NCI-H1092 treated with DMSO at 0.1 percent for 48 hours (cell line): ENCODE results near the gene DEPDC1B.
"Not testable (repeated sequence)": the region's sequence is repeated elsewhere in the genome, so short reads cannot be mapped to it uniquely, and the experiment has no call there.

ENCODE experiments used
- DNase-seq: peaks from one replicate; lab custom pipeline; 2025; lab: John Stamatoyannopoulos, UW

The DEPDC1B gene

DNA sequence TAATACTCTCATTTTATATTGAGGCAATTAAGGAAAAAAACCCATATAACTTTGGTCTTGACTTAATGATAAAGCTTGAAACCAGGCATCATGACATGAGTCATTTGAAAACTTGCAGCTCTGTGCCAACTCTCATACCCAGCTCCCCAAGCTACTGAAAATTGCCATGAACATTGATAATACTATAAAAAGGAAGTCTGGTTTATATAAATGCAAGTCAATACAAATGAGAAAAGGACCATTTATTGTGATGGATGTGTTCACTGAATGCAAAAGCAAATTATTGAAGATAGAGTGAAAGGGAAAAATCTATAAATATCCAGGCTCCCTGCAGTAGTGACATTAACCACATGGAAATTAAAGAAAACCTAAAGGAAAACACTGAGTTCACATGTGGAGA lies 116.3 kb downstream of the DEPDC1B start:
- no peak for DNase-seq

DNA sequence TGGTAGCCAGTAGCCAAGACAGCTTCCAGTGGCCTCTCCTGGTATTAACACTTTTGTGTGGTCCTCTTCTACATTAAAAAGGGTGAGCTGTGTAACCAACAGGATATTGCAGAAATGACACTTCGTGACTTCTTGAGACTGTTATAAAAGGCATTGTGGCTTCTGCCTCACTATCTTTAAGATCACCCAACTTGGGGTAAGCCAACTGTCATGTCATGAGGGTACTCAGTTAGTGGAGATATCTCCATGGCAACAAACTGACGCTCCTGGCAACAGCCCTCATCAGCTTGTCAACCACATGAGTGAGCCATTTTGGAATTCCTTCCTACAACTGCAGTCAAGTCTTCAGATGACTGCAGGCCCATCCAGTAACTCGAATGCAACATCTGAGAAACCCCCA lies 121.7 kb downstream of the DEPDC1B start:
- no peak for DNase-seq

DNA sequence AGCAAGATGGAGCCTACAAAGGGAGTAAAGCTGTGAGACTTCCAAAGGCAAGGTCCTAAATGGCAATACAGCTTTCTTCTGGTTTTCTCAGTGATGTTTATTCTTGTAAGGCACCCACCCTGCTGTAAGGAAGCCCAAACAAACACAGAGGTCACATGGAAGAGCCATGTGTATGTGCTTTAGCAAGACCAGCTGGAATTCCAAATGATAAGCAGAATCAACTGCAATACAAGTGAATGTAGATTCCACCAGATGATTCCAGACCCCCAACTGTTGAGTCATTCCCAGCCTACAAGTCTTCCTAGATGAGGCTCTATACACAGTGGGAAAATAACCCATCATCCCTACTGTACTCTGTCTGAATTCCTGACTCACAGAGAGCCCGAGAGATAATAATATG lies 122.8 kb downstream of the DEPDC1B start:
- no peak for DNase-seq

DNA sequence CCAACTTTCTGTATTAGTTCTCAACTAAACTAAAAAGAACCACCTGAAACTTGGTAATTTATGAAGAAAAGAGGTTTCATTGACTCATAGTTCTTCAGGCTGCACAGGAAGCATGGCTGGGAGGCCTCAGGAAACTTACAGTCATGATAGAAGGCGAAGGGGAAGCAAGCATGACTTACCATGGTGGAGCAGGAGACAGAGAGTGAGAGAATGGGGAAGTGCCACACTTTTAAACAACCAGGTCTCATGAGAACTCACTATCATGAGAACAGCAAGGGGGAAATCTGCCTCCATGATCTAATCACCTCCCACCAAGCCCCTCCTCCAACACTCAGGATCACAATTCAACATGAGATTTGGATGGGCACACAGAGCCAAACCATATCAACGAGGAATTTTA lies 123.5 kb downstream of the DEPDC1B start:
- DNase-seq = no peak

DNA sequence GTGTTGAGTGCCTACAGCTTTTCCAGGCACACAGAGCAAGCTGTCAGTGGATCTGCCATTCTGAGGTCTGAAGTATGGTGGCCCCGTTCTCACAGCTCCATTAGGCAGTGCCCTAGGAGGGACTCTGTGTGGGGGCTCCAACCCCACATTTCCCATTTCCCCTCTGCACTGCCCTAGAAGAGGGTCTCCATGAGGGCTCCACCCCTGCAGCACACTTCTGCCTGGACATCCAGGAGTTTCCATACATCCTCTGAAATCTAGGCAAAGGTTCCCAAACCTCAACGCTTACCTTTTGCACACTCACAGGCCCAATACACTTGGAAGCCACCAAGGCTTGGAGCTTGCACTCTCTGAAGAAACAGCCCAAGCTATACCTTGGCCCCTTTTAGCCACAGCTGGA lies 131.3 kb downstream of the DEPDC1B start:
- no peak for DNase-seq

DNA sequence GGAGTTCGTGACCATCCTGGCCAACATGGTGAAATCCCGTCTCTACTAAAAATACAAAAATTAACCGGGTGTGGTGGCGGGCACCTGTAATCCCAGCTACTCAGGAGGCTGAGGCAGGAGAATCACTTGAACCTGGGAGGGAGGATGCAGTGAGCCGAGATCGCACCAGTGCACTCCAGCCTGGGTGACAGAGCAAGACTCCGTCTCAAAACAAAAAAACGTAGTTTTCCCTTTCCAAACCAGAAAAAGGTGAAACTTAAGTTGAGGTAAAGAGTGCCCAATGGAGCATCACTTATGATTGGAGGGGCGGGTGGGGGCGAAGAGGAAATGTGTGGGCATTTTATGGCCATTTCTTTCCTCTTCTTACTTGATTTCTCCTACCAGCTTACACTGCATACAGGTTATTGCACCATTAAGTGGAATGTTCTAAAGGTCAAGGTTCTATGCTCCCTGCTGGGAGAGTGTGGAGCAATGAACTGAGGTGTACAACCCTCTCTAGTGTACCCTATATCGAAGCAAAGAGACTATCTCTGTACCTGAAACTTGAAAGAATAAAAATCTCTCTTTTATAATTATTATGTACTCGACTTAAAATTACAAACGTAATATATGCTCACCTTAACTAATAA lies 136.2 kb downstream of the DEPDC1B start:
- DNase-seq = no peak

DNA sequence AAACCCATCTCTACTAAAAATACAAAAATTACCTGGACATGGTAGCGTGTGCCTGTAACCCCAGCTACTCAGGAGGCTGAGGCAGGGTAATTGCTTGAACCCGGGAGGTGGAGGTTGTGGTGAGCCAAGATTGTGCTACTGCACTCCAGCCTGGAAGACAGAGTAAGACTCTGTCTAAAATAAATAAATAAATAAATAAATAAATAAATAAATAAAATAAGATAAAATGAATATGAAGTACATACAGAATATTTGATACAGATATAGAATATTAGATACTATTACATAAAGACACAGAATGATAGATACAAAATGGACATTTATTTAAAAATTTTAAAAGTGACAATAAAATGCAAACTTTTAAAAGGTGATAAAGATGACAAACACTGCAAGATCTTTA lies 146.7 kb downstream of the DEPDC1B start:
- DNase-seq = not testable (repeated sequence)

DNA sequence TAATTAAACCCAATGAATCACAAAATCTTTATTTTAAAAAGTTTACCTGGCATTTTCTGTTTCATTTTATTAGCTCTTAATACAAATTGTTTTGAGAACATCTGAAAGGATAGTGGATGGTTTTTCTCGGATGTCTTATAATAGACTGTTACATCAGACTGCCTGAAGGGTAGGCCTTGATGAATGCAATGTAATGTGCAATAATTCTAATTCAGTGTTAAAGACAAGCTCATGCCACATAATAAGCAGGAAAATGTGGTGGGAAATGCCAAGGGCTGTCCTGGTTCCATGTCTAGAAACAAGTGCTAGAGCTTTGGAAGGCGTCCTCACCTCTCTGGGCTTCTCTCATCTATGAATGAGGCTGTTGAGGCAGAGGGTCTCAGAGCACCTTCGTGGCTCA lies 148.1 kb downstream of the DEPDC1B start:
- DNase-seq = no peak

DNA sequence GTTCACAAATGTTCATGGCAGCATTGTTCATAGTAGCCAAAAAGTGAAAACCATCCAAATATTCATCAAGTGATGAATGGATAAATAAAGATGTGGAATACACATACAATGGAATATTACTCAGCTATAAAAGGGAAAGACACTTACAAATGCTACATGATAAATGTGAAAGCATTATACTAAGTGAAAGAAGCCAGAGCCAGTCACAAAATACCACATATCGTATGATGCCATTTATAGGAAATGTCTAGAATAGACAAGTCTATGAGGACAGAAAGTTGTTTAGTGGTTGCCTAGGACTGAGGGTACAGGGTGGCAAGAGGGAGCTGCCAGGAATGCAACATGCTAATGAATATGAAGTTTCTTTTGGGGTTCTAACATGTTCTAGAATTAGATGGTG lies 148.7 kb downstream of the DEPDC1B start:
- no peak for DNase-seq

DNA sequence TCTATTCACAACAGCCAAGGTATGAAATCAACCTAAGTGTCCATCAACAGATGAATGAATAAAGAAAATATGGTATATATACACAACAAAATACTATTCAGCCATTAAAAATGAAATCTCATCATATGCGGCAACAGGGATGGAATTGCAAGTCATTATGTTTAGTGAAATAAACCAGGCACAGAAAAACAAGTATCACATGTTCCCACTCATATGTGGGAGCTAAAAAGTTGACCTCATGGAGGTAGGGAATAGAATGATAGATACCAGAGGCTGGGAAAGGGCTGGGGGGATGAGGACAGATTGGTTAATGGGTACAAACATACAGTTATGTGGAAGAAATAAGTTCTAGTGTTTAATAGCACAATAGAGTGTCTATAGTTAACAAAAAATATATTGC lies 149.7 kb downstream of the DEPDC1B start:
- no peak for DNase-seq

DNA sequence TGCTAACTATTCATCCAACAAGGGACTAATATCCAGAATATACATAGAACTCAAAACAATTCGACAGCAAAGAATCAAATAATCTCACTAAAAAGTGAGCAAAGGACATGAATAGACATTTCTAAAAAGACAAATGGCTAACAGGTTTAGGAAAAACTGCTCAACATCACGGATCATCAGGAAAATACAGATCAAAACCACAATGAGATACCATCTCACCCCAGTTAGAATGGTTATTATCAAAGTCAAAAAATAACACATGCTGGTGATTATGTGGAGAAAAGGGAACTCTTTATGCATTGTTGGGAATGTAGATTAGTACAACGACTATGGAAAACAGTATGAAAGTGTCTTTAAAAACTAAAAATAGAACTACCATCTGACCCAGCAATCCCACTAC lies 150.1 kb downstream of the DEPDC1B start:
- no peak for DNase-seq
